Astrocyte (in vitro differentiated cells and primary cell): ENCODE results near the gene DFFB. TPM values are rescaled to one million over a fixed set of nuclear protein-coding genes. Genes with fewer than 3 reads are reported as not detected.
"Not testable (repeated sequence)": the region's sequence is repeated elsewhere in the genome, so short reads cannot be mapped to it uniquely, and the experiment has no call there.

Source experiments
- DNase-seq: peaks from one replicate; pipeline ENCODE4 v3.0.0-alpha.2; 2010; ENCODE audit warnings: low read depth
- FAIRE-seq: peaks from 2 replicates; lab custom pipeline; 2011; peaks lifted over from hg19 to GRCh38; lab: Jason Lieb, UNC
- H2AFZ ChIP-seq: 2 replicates; pipeline ENCODE4 v1.6.0; 2012; ENCODE audit warnings: low read depth, low read length, inconsistent platforms
- H3K27ac ChIP-seq: 2 replicates; pipeline ENCODE4 v1.5.1; 2011; ENCODE audit warnings: low read depth, low read length, inconsistent platforms
- H3K27me3 ChIP-seq: 2 replicates; pipeline ENCODE4 v1.6.0; 2011; ENCODE audit warnings: low read length, inconsistent platforms; ENCODE audit not compliant: insufficient read depth
- H3K36me3 ChIP-seq: 2 replicates; pipeline ENCODE4 v1.5.1; 2011; ENCODE audit warnings: low read length, inconsistent platforms; ENCODE audit not compliant: insufficient read depth
- H3K4me1 ChIP-seq: 2 replicates; pipeline ENCODE4 v1.5.1; 2011; ENCODE audit warnings: low read length, inconsistent platforms; ENCODE audit not compliant: insufficient read depth
- H3K4me2 ChIP-seq: 2 replicates; pipeline ENCODE4 v1.6.0; 2012; ENCODE audit warnings: low read length, inconsistent platforms
- H3K4me3 ChIP-seq: 2 replicates; pipeline ENCODE4 v1.5.1; 2011; ENCODE audit warnings: low read depth, mild to moderate bottlenecking, low read length, inconsistent platforms; ENCODE audit not compliant: insufficient read depth
- H3K79me2 ChIP-seq: 2 replicates; pipeline ENCODE4 v1.6.0; 2012; ENCODE audit warnings: mild to moderate bottlenecking, low read length, inconsistent platforms; ENCODE audit not compliant: insufficient read depth
- H3K9ac ChIP-seq: 2 replicates; pipeline ENCODE4 v1.6.0; 2012; ENCODE audit warnings: mild to moderate bottlenecking, low read length, inconsistent platforms
- H3K9me3 ChIP-seq: 2 replicates; pipeline ENCODE4 v1.5.1; 2012; ENCODE audit warnings: low read depth, mild to moderate bottlenecking, low read length, inconsistent platforms; ENCODE audit not compliant: insufficient read depth
- H4K20me1 ChIP-seq: 2 replicates; pipeline ENCODE4 v1.6.0; 2012; ENCODE audit warnings: low read length, inconsistent platforms; ENCODE audit not compliant: insufficient read depth
- H3K27ac Mint-ChIP-seq: one replicate; pipeline ENCODE4 v1.8.0; 2021; ENCODE audit warnings: mild to moderate bottlenecking, mixed read lengths; ENCODE audit not compliant: unreplicated experiment
- H3K27me3 Mint-ChIP-seq: one replicate; pipeline ENCODE4 v1.8.0; 2021; ENCODE audit warnings: low read depth, mixed read lengths; ENCODE audit not compliant: unreplicated experiment
- H3K36me3 Mint-ChIP-seq: one replicate; pipeline ENCODE4 v1.8.0; 2021; ENCODE audit warnings: low read depth, mixed read lengths; ENCODE audit not compliant: unreplicated experiment
- H3K4me1 Mint-ChIP-seq: one replicate; pipeline ENCODE4 v1.8.0; 2021; ENCODE audit warnings: low read depth, mixed read lengths; ENCODE audit not compliant: unreplicated experiment
- H3K4me3 Mint-ChIP-seq: one replicate; pipeline ENCODE4 v1.8.0; 2021; ENCODE audit warnings: mild to moderate bottlenecking, moderate library complexity, mixed read lengths; ENCODE audit not compliant: unreplicated experiment
- H3K9me3 Mint-ChIP-seq: one replicate; pipeline ENCODE4 v1.8.0; 2021; ENCODE audit warnings: mild to moderate bottlenecking, mixed read lengths; ENCODE audit not compliant: unreplicated experiment
- CTCF ChIP-seq: IDR thresholded peaks from 2 replicates; pipeline ENCODE4 v1.5.1; 2011; ENCODE audit warnings: low read depth, mild to moderate bottlenecking, inconsistent platforms, low read length, moderate library complexity; ENCODE audit not compliant: insufficient read depth
- EZH2 ChIP-seq: IDR thresholded peaks from 2 replicates; pipeline ENCODE4 v1.6.1; 2012; ENCODE audit warnings: mild to moderate bottlenecking, low read length, inconsistent platforms; ENCODE audit not compliant: insufficient read depth
- total RNA-seq: library from RNA; stranded (reverse); gene quantifications from 2 replicates; pipeline ENCODE4 v1.2.1, GENCODE V29; 2021

Gene DFFB
- total RNA-seq, 1 donor from 2014 or later: 7.4 TPM

- H3K4me3 ChIP-seq: no peak overlapping the region
- no peaks in the 10 kb centered on the region for H3K4me1 ChIP-seq
- Mint-ChIP-seq H3K4me3 (no peak overlapping the region), H3K9me3 (peaks cover 3% of the 10 kb centered on the region), H3K36me3 (no peaks in the 10 kb centered on the region), H3K27ac (no peak overlapping the region), H3K27me3 (peaks cover 7% of the 10 kb centered on the region), H3K4me1 (peaks cover 7% of the 10 kb centered on the region)
- H3K27ac ChIP-seq: no peak overlapping the region
- no peaks in the 10 kb centered on the region for H3K36me3 ChIP-seq
- no peaks in the 10 kb centered on the region for H3K79me2 ChIP-seq
- no peak overlapping the region for H3K9ac ChIP-seq
- FAIRE-seq (no peak), DNase-seq (no peak)
- no peaks in the 10 kb centered on the region for H4K20me1 ChIP-seq
- no peak overlapping the region for H3K4me2 ChIP-seq
- H3K9me3 ChIP-seq: no peaks in the 10 kb centered on the region
- no peaks in the 10 kb centered on the region for H3K27me3 ChIP-seq
- H2AFZ ChIP-seq: no peak overlapping the region
- TF ChIP-seq CTCF (no peak), EZH2 (no peak)
These were observed 47.6 kb upstream of the DFFB start for GRCh38 chr1:3809680-3810079.

DNA sequence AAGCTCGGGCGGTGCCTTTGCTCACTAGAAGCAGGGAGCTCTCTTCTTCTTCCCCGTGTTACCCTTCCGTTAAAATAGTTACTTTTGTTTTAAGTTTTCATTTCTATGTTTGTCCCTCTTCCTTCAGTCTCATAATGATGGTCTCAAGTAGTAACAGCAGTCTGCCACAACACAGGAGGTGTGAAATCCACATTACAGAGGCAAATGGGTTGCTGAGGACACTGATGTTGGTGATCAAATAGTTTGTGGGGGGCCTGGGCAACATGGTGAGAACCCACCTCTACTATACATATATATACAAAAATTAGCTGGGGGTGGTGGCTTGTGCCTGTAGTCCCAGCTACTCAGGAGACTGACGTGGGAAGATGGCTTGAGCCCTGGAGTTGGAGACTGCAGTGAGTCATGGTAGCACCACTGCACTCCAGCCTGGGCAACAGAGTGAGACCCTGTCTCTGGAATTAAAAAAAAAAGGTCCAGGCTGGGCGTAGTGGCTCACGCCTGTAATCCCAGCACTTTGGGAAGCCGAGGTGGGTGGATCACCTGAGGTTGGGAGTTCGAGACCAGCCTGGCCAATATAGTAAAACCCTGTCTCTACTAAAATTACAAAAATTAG, 47.0 kb upstream of the DFFB start:
- not testable (repeated sequence) for H3K9ac ChIP-seq, H3K4me2 ChIP-seq, H3K4me3 ChIP-seq, H3K27ac Mint-ChIP-seq, H4K20me1 ChIP-seq, H3K9me3 ChIP-seq, FAIRE-seq, H3K4me1 Mint-ChIP-seq, H3K4me1 ChIP-seq, DNase-seq, H3K27me3 ChIP-seq, H3K9me3 Mint-ChIP-seq, H3K27me3 Mint-ChIP-seq, H3K36me3 Mint-ChIP-seq, H3K79me2 ChIP-seq, H3K27ac ChIP-seq, H3K4me3 Mint-ChIP-seq, H2AFZ ChIP-seq, H3K36me3 ChIP-seq

- DNase-seq: no peak
- H3K27ac ChIP-seq: no peak overlapping the region
- no peaks in the 10 kb centered on the region for H3K36me3 ChIP-seq
- peaks cover 7% of the 10 kb centered on the region for H3K4me1 Mint-ChIP-seq
- no peaks in the 10 kb centered on the region for H3K79me2 ChIP-seq
- peaks cover 3% of the 10 kb centered on the region for H3K9me3 Mint-ChIP-seq
- H3K27ac Mint-ChIP-seq: peak overlapping the region; percentile 78
- no peak overlapping the region for H3K4me3 Mint-ChIP-seq
- peak overlapping the region; percentile 28 for H3K4me2 ChIP-seq
- H3K4me3 ChIP-seq: no peak overlapping the region
- no peak overlapping the region for H3K9ac ChIP-seq
- no peaks in the 10 kb centered on the region for H3K4me1 ChIP-seq
- H3K27me3 Mint-ChIP-seq: no peaks in the 10 kb centered on the region
- no peaks in the 10 kb centered on the region for H3K27me3 ChIP-seq
- H2AFZ ChIP-seq: no peak overlapping the region
- H3K9me3 ChIP-seq: no peaks in the 10 kb centered on the region
- H3K36me3 Mint-ChIP-seq: peaks cover 4% of the 10 kb centered on the region
- TF ChIP-seq EZH2 (no peak), CTCF (no peak)
- no peak for FAIRE-seq
- H4K20me1 ChIP-seq: no peaks in the 10 kb centered on the region
These were observed 45.7 kb upstream of the DFFB start for GRCh38 chr1:3811595-3811911.
